GM18867 (cell line): ENCODE results near the gene NT5E.
"Not testable (repeated sequence)": the region's sequence is repeated elsewhere in the genome, so short reads cannot be mapped to it uniquely, and the experiment has no call there.

Source experiments
- ATAC-seq: cut with Tn5 transposase; IDR thresholded peaks from one replicate; pipeline ENCODE4 v1.9.1; 2021; ENCODE audit warnings: mild to moderate bottlenecking, moderate library complexity; ENCODE audit not compliant: unreplicated experiment

The NT5E gene

GRCh38 chr6:85449818-85450759 lies at the start of gene NT5E:
Gene NT5E, plus strand, starts transcription at chr6:85450083. Its CDS starts 57 bp downstream, at chr6:85450140.
- ATAC-seq, result peak; percentile 89

- no peak for ATAC-seq
Observed at GRCh38 chr6:85400331-85400730, 49.6 kb upstream of the NT5E start.

DNA sequence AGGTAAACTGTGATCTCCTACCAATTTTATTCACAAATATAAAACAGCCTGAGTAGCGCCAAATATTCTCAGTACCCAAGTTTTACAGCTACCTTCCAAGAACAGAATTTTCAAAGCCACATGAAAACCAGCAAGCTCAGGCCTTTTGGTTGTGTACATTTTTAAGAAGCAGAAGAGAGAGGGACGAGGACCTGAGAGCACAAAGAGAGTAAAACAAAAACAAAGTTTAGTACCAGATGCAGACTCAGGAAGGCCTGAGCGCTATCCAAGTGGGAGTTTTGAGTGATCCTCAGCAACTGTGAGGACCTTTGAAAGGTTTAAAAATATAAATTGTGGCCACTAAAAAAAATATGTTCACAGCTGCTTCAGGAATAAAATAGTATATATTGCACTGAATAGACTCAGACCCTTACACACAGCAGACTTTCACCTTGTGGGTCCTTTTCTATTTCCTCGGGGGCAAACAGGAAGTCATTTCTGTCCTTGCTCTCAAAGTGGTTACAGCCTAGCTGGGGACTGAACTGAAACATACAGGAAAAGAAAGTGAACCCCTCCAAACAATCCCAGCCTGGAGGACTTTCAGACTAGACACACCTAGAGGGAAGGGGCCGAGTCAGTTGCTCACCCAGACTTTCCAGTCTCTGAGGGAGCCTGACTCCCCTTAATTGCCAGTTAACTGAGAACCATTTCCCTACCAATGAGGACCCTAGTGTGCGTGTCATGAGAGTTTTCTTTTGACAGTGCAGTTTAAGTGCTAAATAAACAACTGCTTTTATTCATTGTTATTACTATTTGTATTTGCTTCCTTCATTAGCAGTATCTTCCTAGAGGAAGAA lies 48.5 kb upstream of the NT5E start:
- no peak for ATAC-seq

GRCh38 chr6:85402071-85402470 lies 47.8 kb upstream of the NT5E start:
- no peak for ATAC-seq

DNA sequence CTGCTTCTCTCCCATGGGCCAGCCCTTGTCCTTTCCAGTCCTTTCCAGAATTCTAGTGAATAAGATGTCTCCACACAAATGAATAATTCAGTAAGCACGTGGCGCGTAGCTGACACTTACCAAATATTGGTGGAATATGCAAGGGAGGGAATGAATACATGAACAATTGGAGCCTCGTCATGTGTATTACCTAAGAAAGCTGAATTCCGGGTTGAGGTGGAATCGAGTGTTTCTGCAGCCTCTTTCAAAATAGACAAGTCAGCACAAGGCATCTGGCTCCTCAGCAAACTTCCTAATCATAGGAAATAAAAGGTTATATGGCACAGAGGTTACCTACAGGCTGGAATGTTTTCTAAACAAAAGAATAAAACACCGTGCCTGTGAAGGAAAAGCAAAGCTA lies 47.0 kb upstream of the NT5E start:
- no peak for ATAC-seq

- ATAC-seq, result no peak
Observed at GRCh38 chr6:85403331-85404015, 46.4 kb upstream of the NT5E start.

DNA sequence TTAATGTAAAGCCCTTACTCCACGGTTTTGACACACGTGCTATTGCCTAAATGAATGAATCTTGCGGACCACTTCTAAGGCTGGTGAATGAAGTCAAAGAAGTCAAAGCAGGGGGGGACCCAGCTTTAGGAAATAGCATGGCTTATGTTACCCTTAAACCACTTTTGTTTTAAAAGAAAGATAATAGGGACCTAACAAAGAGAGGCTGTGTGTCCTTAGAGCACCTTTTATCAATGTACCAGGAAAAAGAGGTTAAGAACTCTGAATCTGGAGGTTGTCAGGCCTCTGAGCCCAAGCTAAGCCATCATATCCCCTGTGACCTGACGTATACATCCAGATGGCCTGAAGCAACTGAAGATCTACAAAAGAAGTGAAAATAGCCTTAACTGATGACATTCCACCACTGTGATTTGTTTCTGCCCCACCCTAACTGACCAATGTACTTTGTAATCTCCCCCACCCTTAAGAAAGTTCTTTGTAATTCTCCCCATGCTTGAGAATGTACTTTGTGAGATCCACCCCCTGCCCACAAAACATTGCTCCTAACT lies 45.8 kb upstream of the NT5E start:
- not testable (repeated sequence) for ATAC-seq

DNA sequence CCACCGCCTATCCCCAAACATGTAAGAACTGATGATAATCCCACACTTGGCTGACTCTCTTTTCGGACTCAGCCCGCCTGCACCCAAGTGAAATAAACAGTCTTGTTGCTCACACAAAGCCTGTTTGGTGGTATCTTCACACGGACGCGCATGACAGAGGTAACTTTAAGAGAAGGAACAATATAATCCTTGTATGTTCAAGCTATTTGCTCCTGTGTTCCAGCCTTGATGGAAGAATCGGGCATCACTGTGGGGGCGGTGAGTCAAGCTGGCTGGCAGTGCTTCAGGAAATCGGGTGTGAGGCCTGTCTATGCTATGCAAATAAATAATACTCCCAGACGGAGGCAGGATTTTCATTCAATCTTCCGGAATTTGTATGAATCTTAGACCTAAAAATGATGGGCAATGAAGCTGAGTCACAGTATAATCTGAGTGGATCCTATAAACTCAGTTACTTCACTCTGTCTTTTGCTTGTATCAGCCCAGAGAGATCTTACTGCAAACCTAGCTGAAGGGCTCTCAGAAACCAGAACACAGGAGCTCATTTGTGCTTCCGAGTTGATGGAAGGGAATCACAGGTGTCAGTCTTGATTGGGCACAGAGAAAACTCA lies 45.2 kb upstream of the NT5E start:
- ATAC-seq, result no peak

- peak; percentile 50 for ATAC-seq
Observed at GRCh38 chr6:85405175-85405852, 44.6 kb upstream of the NT5E start.

GRCh38 chr6:85405853-85406198 lies 44.1 kb upstream of the NT5E start:
- ATAC-seq, result no peak

DNA sequence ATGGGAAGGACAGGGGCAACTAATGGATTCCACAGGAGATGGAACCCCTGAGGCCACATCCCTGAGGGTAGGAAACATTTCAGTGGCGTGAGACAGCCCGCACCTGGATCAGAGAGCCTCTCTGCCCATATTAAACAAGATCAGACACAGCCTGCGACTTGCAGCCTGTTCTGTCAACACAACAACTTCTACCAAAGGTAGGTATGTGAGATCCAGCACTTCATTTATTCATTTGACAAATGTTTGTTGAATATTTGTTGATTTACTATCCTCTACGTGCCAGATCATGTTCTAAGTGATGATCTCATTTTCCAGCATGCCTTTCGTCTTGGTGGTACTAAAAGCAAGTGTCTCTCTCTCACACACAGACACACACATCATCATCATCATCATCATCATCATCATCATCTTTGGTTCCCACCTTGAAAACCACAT lies 43.2 kb upstream of the NT5E start:
- no peak for ATAC-seq

GRCh38 chr6:85408039-85408438 lies 41.8 kb upstream of the NT5E start:
- ATAC-seq, result no peak

GRCh38 chr6:85412911-85413430 lies 36.9 kb upstream of the NT5E start:
- ATAC-seq, result no peak

DNA sequence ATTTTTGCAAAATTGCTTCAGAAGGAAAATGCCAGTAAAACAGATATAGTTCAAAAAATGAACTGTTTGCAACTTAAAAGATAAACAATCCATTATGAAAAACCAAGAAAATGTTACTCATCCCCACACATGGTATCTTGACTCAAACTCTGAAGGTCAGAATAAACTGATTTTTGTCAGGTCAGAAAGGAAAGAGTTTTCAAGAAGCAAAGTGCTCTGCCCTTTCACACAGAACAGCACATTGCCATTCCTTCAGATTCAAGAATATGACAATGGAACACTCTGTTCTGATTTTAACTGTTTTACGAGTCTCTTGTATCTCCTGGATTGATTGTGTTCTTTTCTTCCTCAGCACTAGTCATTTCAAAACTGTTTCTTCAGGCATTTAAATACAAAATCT lies 33.8 kb upstream of the NT5E start:
- no peak for ATAC-seq

DNA sequence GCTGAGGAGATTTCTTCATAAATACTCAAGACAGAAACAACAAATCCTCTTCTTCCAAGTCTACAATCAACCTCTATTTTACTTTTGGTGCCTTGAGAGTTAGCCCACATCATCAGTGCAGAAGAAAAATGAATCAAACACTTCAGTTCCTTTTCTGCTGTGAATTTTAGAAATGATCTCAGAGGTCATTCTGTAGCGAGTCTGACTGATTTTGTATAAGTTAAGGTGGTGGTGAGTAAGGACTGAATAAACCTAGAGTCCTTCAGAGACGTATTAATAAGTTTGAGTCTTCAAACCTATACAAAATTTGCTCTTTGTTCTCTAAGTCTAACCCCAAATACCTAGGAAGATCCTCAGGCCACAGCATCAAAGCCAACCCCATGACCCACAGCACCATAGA lies 33.1 kb upstream of the NT5E start:
- ATAC-seq, result no peak

DNA sequence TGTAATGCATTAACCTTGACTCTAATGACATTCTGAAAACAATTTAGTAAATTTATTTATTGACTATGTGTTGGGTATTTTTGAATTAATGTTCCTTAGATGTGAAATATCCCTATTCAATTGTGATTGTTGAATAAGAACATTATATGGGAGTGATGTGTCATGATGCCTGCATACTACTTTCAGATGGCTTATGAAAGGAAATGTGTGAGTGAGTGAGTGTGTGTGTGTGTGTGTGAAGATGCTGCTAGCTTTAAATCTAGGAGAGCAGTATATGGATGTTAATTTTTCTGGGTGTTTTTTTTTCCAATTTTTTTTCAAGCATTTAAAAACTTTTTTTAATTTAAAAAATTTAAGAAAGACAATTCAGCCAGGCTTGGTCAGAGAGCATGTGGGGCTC lies 32.5 kb upstream of the NT5E start:
- no peak for ATAC-seq

GRCh38 chr6:85418059-85418458 lies 31.8 kb upstream of the NT5E start:
- no peak for ATAC-seq

DNA sequence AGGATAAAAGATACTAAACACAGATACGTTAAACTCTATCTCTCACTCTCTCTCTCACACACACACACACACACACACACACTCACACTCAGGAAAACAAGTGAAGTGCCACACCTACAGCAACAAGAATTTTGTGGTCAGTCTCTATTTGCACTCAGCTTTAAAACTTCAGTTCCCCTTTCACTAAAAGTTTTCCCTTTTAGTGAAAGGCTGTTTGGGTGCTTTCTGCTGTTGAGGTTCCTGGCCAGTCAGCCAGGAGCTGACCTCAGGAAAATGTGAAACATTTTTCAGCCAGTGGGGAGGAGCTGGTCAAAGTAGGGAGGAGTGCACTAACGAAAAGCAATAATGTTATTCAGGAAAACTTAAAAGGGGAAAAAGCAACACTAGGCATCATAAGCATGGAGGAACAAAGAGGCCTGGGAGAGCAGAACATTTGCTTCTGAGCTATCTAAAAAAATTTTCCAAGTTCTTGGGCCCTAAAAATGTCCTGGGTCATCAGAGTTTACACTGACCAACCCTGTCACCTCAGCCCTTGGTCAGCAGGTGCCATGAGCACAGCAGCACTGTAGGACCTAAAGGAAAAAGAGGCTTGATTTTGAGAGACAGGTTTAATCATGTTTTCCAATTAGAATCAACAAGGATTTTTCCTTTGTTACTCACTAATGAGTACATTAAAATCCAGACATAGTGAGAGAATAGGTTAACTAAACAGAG lies 30.7 kb upstream of the NT5E start:
- ATAC-seq, result peak; percentile 70

- ATAC-seq, result no peak
Observed at GRCh38 chr6:85420551-85420950, 29.3 kb upstream of the NT5E start.
